ENCODE results near the gene MYL3.

Gene MYL3

GRCh38 chr3:46864061-46864881 lies 1.0 kb upstream of the MYL3 start:
- DNase-seq: no peak

- DNase-seq: no peak
These were observed 747 bp downstream of the MYL3 start for GRCh38 chr3:46862369-46863025.

GRCh38 chr3:46861605-46862368 lies 1.5 kb downstream of the MYL3 start:
- DNase-seq: no peak

- DNase-seq: no peak
These were observed 2.2 kb downstream of the MYL3 start for GRCh38 chr3:46860810-46861604.

GRCh38 chr3:46860017-46860809 lies 3.0 kb downstream of the MYL3 start:
- DNase-seq: no peak

GRCh38 chr3:46859001-46859710 lies 4.1 kb downstream of the MYL3 start:
- no peak for DNase-seq

- no peak for DNase-seq
These were observed 4.8 kb downstream of the MYL3 start for GRCh38 chr3:46858456-46858855.

- DNase-seq: no peak
These were observed 5.5 kb downstream of the MYL3 start for GRCh38 chr3:46857485-46858341.

GRCh38 chr3:46856576-46857471 lies 6.4 kb downstream of the MYL3 start:
- DNase-seq: no peak

GRCh38 chr3:46854555-46854991 lies 8.7 kb downstream of the MYL3 start:
- no peak for DNase-seq

GRCh38 chr3:46853441-46854415 lies 9.5 kb downstream of the MYL3 start:
- DNase-seq: no peak

- DNase-seq: no peak
These were observed 10.3 kb downstream of the MYL3 start for GRCh38 chr3:46852839-46853355.

GRCh38 chr3:46852334-46852720 lies 10.9 kb downstream of the MYL3 start:
- DNase-seq: no peak

- DNase-seq: no peak
These were observed 11.6 kb downstream of the MYL3 start for GRCh38 chr3:46851364-46852333.

- DNase-seq: no peak
These were observed 12.8 kb downstream of the MYL3 start for GRCh38 chr3:46850468-46850779.

- peak; percentile 16 for DNase-seq
These were observed 13.4 kb downstream of the MYL3 start for GRCh38 chr3:46849686-46850467.

All from fibroblast of upper back skin (primary cell).